IMR-90 (cell line): ENCODE data around the gene ZDHHC12. TPM values are rescaled to one million over a fixed set of nuclear protein-coding genes. Genes with fewer than 3 reads are reported as not detected.

Experiments used
- ATAC-seq: fragments of 200-7000 bp; cut with Tn5 transposase; 2 replicates; pipeline ENCODE4 v1.9.1; 2020; ENCODE audit warnings: low read depth, mild to moderate bottlenecking, moderate library complexity
- BruUV-seq: library from RNA; stranded (reverse); fragments of 400-500 nt; replicated peaks from 2 replicates; lab custom pipeline; 2021; lab: Mats Ljungman, UMichigan
- CTCF ChIA-PET: fragments of 300-600 bp; formaldehyde crosslinking; extraction: SDS; loops from one replicate; lab custom pipeline; 2021; ENCODE audit warnings: antibody characterized with exemption; lab: Yijun Ruan, JAX
- POLR2A ChIA-PET: fragments of 300-600 bp; sonication (Branson Sonifier 250); formaldehyde crosslinking; loops from one replicate; lab custom pipeline; 2022; ENCODE audit warnings: antibody characterized with exemption; ENCODE audit not compliant: unreplicated experiment; lab: Charles Lee
- DNase-seq: peaks from one replicate; pipeline ENCODE4 v3.0.0; 2013
- H2AFZ ChIP-seq: replicated peaks from 2 replicates; pipeline ENCODE3; 2013; ENCODE audit warnings: low read length, mild to moderate bottlenecking; ENCODE audit not compliant: poor library complexity
- H2AK5ac ChIP-seq: 2 replicates; pipeline ENCODE4 v1.6.1; 2013; ENCODE audit warnings: low read depth, low read length, inconsistent platforms
- H2AK9ac ChIP-seq: replicated peaks from 2 replicates; pipeline ENCODE3; 2013; ENCODE audit warnings: mild to moderate bottlenecking, low read depth, low read length, moderate library complexity; ENCODE audit not compliant: poor library complexity
- H2BK120ac ChIP-seq: 2 replicates; pipeline ENCODE4 v1.6.1; 2013; ENCODE audit warnings: low read depth, low read length, inconsistent platforms
- H2BK15ac ChIP-seq: 3 replicates; pipeline ENCODE4 v1.6.1; 2013; ENCODE audit warnings: low read depth, low read length, inconsistent platforms
- H2BK20ac ChIP-seq: 2 replicates; pipeline ENCODE4 v1.6.1; 2013; ENCODE audit warnings: low read depth, mild to moderate bottlenecking, inconsistent platforms, low read length, moderate library complexity
- H2BK5ac ChIP-seq: 2 replicates; pipeline ENCODE4 v1.6.1; 2013; ENCODE audit warnings: mild to moderate bottlenecking, low read depth, low read length, inconsistent platforms; ENCODE audit not compliant: poor library complexity, severe bottlenecking
- H3K14ac ChIP-seq: replicated peaks from 2 replicates; pipeline ENCODE4 v1.6.1; 2013; ENCODE audit warnings: low read depth, low read length, inconsistent platforms
- H3K18ac ChIP-seq: 2 replicates; pipeline ENCODE4 v1.6.1; 2013; ENCODE audit warnings: low read depth, low read length, control low read depth
- H3K23ac ChIP-seq: 2 replicates; pipeline ENCODE4 v1.6.1; 2013; ENCODE audit warnings: low read depth, low read length, inconsistent platforms
- H3K27ac ChIP-seq: 2 replicates; pipeline ENCODE4 v1.5.1; 2013; ENCODE audit warnings: mild to moderate bottlenecking, control low read depth, low read length; ENCODE audit not compliant: insufficient read depth
- H3K27me3 ChIP-seq: 2 replicates; pipeline ENCODE4 v1.6.1; 2013; ENCODE audit warnings: low read length; ENCODE audit not compliant: control insufficient read depth, insufficient read depth
- H3K36me3 ChIP-seq: 2 replicates; pipeline ENCODE4 v1.6.1; 2013; ENCODE audit warnings: low read length, mixed read lengths; ENCODE audit not compliant: control insufficient read depth, insufficient read depth
- H3K4ac ChIP-seq: 2 replicates; pipeline ENCODE4 v1.6.1; 2013; ENCODE audit warnings: low read depth, low read length, inconsistent platforms
- H3K4me1 ChIP-seq: 2 replicates; pipeline ENCODE4 v1.6.1; 2013; ENCODE audit warnings: low read length, mixed read lengths; ENCODE audit not compliant: control insufficient read depth, insufficient read depth
- H3K4me2 ChIP-seq: 2 replicates; pipeline ENCODE4 v1.6.1; 2013; ENCODE audit warnings: low read depth, mild to moderate bottlenecking, control low read depth, low read length, moderate library complexity
- H3K4me3 ChIP-seq: 2 replicates; pipeline ENCODE4 v1.5.1; 2013; ENCODE audit warnings: low read depth, mild to moderate bottlenecking, control low read depth, low read length, moderate library complexity; ENCODE audit not compliant: insufficient read depth
- H3K56ac ChIP-seq: 2 replicates; pipeline ENCODE4 v1.6.1; 2013; ENCODE audit warnings: low read length, inconsistent platforms; ENCODE audit not compliant: insufficient read depth; ENCODE audit errors: extremely low read depth
- H3K79me1 ChIP-seq, 2 experiments: 2 replicates each; pipeline ENCODE4 v1.6.1; 2013; ENCODE audit warnings: low read length in 2 of 2, inconsistent platforms in 1 of 2, low read depth in 1 of 2
- H3K9ac ChIP-seq: 2 replicates; pipeline ENCODE4 v1.6.1; 2013; ENCODE audit warnings: low read depth, low read length, control low read depth
- H3K9me1 ChIP-seq: 2 replicates; pipeline ENCODE4 v1.6.1; 2013; ENCODE audit warnings: low read length, inconsistent platforms; ENCODE audit not compliant: insufficient read depth
- H3K9me3 ChIP-seq: 2 replicates; pipeline ENCODE4 v1.6.1; 2013; ENCODE audit warnings: low read length; ENCODE audit not compliant: control insufficient read depth, insufficient read depth
- H4K20me1 ChIP-seq: 2 replicates; pipeline ENCODE4 v1.6.1; 2013; ENCODE audit warnings: low read length, inconsistent platforms; ENCODE audit not compliant: insufficient read depth
- H4K5ac ChIP-seq: 2 replicates; pipeline ENCODE4 v1.6.1; 2013; ENCODE audit warnings: mild to moderate bottlenecking, low read depth, low read length, control low read depth
- H4K8ac ChIP-seq, 2 experiments: 2 replicates each; pipeline ENCODE4 v1.6.1; 2013; ENCODE audit warnings: low read depth in 2 of 2, low read length in 2 of 2, control low read depth in 1 of 2, inconsistent platforms in 1 of 2
- H4K91ac ChIP-seq: 2 replicates; pipeline ENCODE4 v1.6.1; 2013; ENCODE audit warnings: low read depth, low read length, inconsistent platforms; ENCODE audit not compliant: insufficient read depth
- CHD1 ChIP-seq: IDR thresholded peaks from 2 replicates; pipeline ENCODE4 v1.6.1; 2012; ENCODE audit warnings: low read depth, low read length, improper control_type of control experiment
- FOS ChIP-seq: fragments of 150-350 bp; IDR thresholded peaks from 2 replicates; pipeline ENCODE4 v1.6.1; 2016; ENCODE audit warnings: low read depth, low read length
- NFE2L2 ChIP-seq: fragments of 150-350 bp; IDR thresholded peaks from 2 replicates; pipeline ENCODE4 v1.6.1; 2016; ENCODE audit warnings: low read depth, mild to moderate bottlenecking, low read length
- WGBS, 2 experiments: methylation state at CpG; one replicate each; pipeline versions ENCODE4 v1.1.5 to v1.1.7; 2013; ENCODE audit warnings: missing lambda C conversion rate in 2 of 2; ENCODE audit not compliant: insufficient read length in 1 of 2; ENCODE audit errors: extremely low coverage in 2 of 2; 5-methylcytosine and 5-hydroxymethylcytosine counted together
- dilution Hi-C: fragments of 300-500 bp; cut with HindIII; formaldehyde crosslinking; loops from one replicate; pipeline ENCODE4 v1.14.3; 2018; ENCODE audit warnings: low sequenced_read_pairs; ENCODE audit not compliant: unreplicated experiment
- in situ Hi-C: fragments of 300-500 bp; cut with MboI; formaldehyde crosslinking; loops from 3 replicates; pipeline ENCODE4 v1.14.3; 2019; ENCODE audit warnings: low sequenced_read_pairs, inconsistent platforms, mixed read lengths
- intact Hi-C: fragments of 100-400 bp; cut with micrococcal nuclease; formaldehyde crosslinking; loops from 2 replicates; pipeline ENCODE4 v1.10.0; 2022
- polyA plus RNA-seq, 3 experiments: library from polyadenylated mRNA; depleted of rRNA; stranded (reverse); fragments of >200 nt; gene quantifications; 2 replicates each; pipeline ENCODE4 v1.2.3, GENCODE V29; 2012; ENCODE audit warnings: low replicate concordance in 1 of 3
- total RNA-seq: library from RNA; depleted of rRNA; stranded (reverse); fragments of >200 nt; gene quantifications from 2 replicates; pipeline ENCODE4 v1.2.3, GENCODE V29; 2012
- TF ChIP-seq, protein P1 (sequence below): fragments of 150-350 bp; IDR thresholded peaks from 2 replicates; pipeline ENCODE4 v1.6.1; 2017; ENCODE audit warnings: mild to moderate bottlenecking, antibody characterized with exemption, low read length, low read depth

ZDHHC12 gene
- total and polyA plus RNA-seq, 2 of the 4 experiments (the other 2 are of a cell fraction), result 16.7 to 60.7 TPM

- peak overlapping the region; percentile 98 for H3K23ac ChIP-seq
- H3K9me1 ChIP-seq, result peaks cover 22% of the 10 kb centered on the region
- H3K56ac ChIP-seq, result peak overlapping the region; percentile 78
- H3K4ac ChIP-seq, result peak overlapping the region; percentile 98
- ATAC-seq (peak; percentile 1; the same call in 1 of the 2 replicates), DNase-seq (no peak)
- BruUV-seq, result no TSS peak
- H3K18ac ChIP-seq, result peak overlapping the region; percentile 43
- H3K36me3 ChIP-seq, result no peaks in the 10 kb centered on the region
- peak overlapping the region; percentile 29; the same call in 1 of the 3 replicates for H2BK15ac ChIP-seq
- no peaks in the 10 kb centered on the region for H3K27me3 ChIP-seq
- peak overlapping the region; percentile 100 for H3K14ac ChIP-seq
- in situ Hi-C loops, result no loop called here
- peak overlapping the region; percentile 93 for H3K4me2 ChIP-seq
- H2BK5ac ChIP-seq, result peak overlapping the region; percentile 61
- H4K91ac ChIP-seq, result peak overlapping the region; percentile 76
- H4K8ac ChIP-seq, result peak overlapping the region; percentile 71 to 97
- H2AK5ac ChIP-seq, result peak overlapping the region; percentile 84
- peak overlapping the region; percentile 99 for H2AK9ac ChIP-seq
- peak overlapping the region; percentile 59 for H4K5ac ChIP-seq
- peaks cover 17% of the 10 kb centered on the region for H3K4me1 ChIP-seq
- CTCF ChIA-PET, result interaction anchor here (0.8 kb wide), 1 partner anchor 48 kb away, joined by 3 read pairs; no protein-coding TSS in a partner anchor
- intact Hi-C loops, result no loop called here
- peaks cover 27 to 53% of the 10 kb centered on the region in 2 experiments for H3K79me1 ChIP-seq
- dilution Hi-C loops, result no loop called here
- TF ChIP-seq FOS (no peak), CHD1 (no peak), NFE2L2 (no peak)
- TF ChIP-seq, protein P1, sequence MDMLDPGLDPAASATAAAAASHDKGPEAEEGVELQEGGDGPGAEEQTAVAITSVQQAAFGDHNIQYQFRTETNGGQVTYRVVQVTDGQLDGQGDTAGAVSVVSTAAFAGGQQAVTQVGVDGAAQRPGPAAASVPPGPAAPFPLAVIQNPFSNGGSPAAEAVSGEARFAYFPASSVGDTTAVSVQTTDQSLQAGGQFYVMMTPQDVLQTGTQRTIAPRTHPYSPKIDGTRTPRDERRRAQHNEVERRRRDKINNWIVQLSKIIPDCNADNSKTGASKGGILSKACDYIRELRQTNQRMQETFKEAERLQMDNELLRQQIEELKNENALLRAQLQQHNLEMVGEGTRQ, result no peak
- WGBS, 2 experiments, result no CpG with 5 or more reads among the region's 3 CpGs
- H2BK20ac ChIP-seq, result 0 out of 2 replicates have a peak overlapping the region, but pooled peaks have one; percentile 46
- H3K27ac ChIP-seq, result peak overlapping the region; percentile 68
- no peaks in the 10 kb centered on the region for H4K20me1 ChIP-seq
- no peaks in the 10 kb centered on the region for H3K9me3 ChIP-seq
- H3K9ac ChIP-seq, result peak overlapping the region; percentile 82
- peak overlapping the region; percentile 82 for H2AFZ ChIP-seq
- peak overlapping the region; percentile 57 for H3K4me3 ChIP-seq
- H2BK120ac ChIP-seq, result peak overlapping the region; percentile 61
- POLR2A ChIA-PET, result no interaction called here
Observed at GRCh38 chr9:128684065-128684324, 39.9 kb downstream of the ZDHHC12 start.
